Left ventricle myocardium superior (tissue), 1 donor: ENCODE data around the gene RNF144A. TPM values are rescaled to one million over a fixed set of nuclear protein-coding genes. Genes with fewer than 3 reads are reported as not detected.

Experiments used
- ATAC-seq: fragments of 200-7000 bp; cut with Tn5 transposase; one replicate; pipeline ENCODE4 v1.9.1; 2020; ENCODE audit warnings: mild to moderate bottlenecking, moderate library complexity
- DNase-seq: peaks from one replicate; pipeline ENCODE4 v3.0.0-alpha.2; 2020
- intact Hi-C: fragments of 100-400 bp; cut with micrococcal nuclease; formaldehyde crosslinking; loops from one replicate; pipeline ENCODE4 v1.11.0; 2022
- total RNA-seq: library from RNA; stranded (reverse); fragmentation: NEBNext Ultra II Directional; extraction: Animal tissue kit (Norgen Biotek cat#: 25700); gene quantifications from one replicate; pipeline ENCODE4 v1.2.1, GENCODE V29; 2021
- donor health status: DM: no; HTN: yes; CAD: no; lungs with severe emphysema.

RNF144A gene
- total RNA-seq, 1 donor from 2014 or later = 15.6 TPM

- no peak for ATAC-seq
- intact Hi-C loops = no loop called here
- no peak for DNase-seq
These were observed 110.9 kb downstream of the RNF144A start for GRCh38 chr2:7027956-7028655.

GRCh38 chr2:7028846-7029245, 111.6 kb downstream of the RNF144A start:
- ATAC-seq (no peak), DNase-seq (no peak)

GRCh38 chr2:7029291-7030059, 112.3 kb downstream of the RNF144A start:
- no peak for DNase-seq
- peak; percentile 56 for ATAC-seq
- intact Hi-C loops = no loop called here

More at GRCh38 chr2:7028846-7029245, 111.6 kb downstream of the RNF144A start:
- intact Hi-C loops = no loop called here

GRCh38 chr2:7030810-7031209, 113.6 kb downstream of the RNF144A start:
- DNase-seq (no peak), ATAC-seq (no peak)
- intact Hi-C loops = no loop called here

- intact Hi-C loops = no loop called here
- DNase-seq (no peak), ATAC-seq (peak; percentile 26)
These were observed 114.5 kb downstream of the RNF144A start for GRCh38 chr2:7031547-7032245.

GRCh38 chr2:7032371-7032770, 115.2 kb downstream of the RNF144A start:
- no peak for DNase-seq
- no peak for ATAC-seq
- intact Hi-C loops = no loop called here

- no peak for ATAC-seq
- intact Hi-C loops = no loop called here
- peak; percentile 25 for DNase-seq
These were observed 116.1 kb downstream of the RNF144A start for GRCh38 chr2:7033136-7033960.

GRCh38 chr2:7034303-7034702, 117.1 kb downstream of the RNF144A start:
- peak; percentile 32 for DNase-seq
- ATAC-seq = peak; percentile 68
- intact Hi-C loops = no loop called here

- ATAC-seq (no peak), DNase-seq (no peak)
- intact Hi-C loops = no loop called here
These were observed 118.7 kb downstream of the RNF144A start for GRCh38 chr2:7035884-7036283.

- ATAC-seq = peak; percentile 65
- intact Hi-C loops = no loop called here
- peak; percentile 62 for DNase-seq
These were observed 120.4 kb downstream of the RNF144A start for GRCh38 chr2:7037340-7038333.

GRCh38 chr2:7040547-7040946, 123.3 kb downstream of the RNF144A start:
- DNase-seq (no peak), ATAC-seq (no peak)
- intact Hi-C loops = loop anchor here (5.0 kb wide), 1 partner anchor 143 kb away; no protein-coding TSS in a partner anchor

GRCh38 chr2:7041421-7041820, 124.2 kb downstream of the RNF144A start:
- ATAC-seq = no peak
- no peak for DNase-seq
- intact Hi-C loops = loop anchor here (5.0 kb wide), 1 partner anchor 144 kb away; no protein-coding TSS in a partner anchor

GRCh38 chr2:7043690-7044089, 126.5 kb downstream of the RNF144A start:
- intact Hi-C loops = loop anchor here (5.0 kb wide), 1 partner anchor 146 kb away; no protein-coding TSS in a partner anchor
- DNase-seq (no peak), ATAC-seq (no peak)

GRCh38 chr2:7044253-7045250, 127.3 kb downstream of the RNF144A start:
- intact Hi-C loops = loop anchor here (5.0 kb wide), 1 partner anchor 147 kb away; no protein-coding TSS in a partner anchor
- peak; percentile 80 for DNase-seq
- peak; percentile 86 for ATAC-seq

GRCh38 chr2:7045601-7046590, 128.7 kb downstream of the RNF144A start:
- DNase-seq (no peak), ATAC-seq (no peak)
- intact Hi-C loops = no loop called here
